Measurements from ENCODE around the gene ASPHD2.

Gene ASPHD2

GRCh38 chr22:26484360-26484706 lies 55.3 kb downstream of the ASPHD2 start:
- Histone ChIP-seq H3K4me3 (replicated peaks; ENCODE audit: insufficient read depth, low read length) (peak overlapping the region; percentile 84), H3K27ac (replicated peaks) (peak overlapping the region; percentile 49), H3K27me3 (ENCODE audit: insufficient read depth, poor library complexity, severe bottlenecking) (no peaks in the 10 kb centered on the region)
- peak in 1 of 2 experiments; percentile 47 for DNase-seq (ENCODE audit: low read depth in 1 of 2, low spot score in 1 of 2)
- TF ChIP-seq SPI1 (IDR thresholded peaks at IDR 0.05; ENCODE audit: borderline replicate concordance, low read depth) (no peak), GABPA (IDR thresholded peaks at IDR 0.05; ENCODE audit: low read depth) (no peak), REST (IDR thresholded peaks at IDR 0.05; ENCODE audit: insufficient replicate concordance, low read depth) (no peak), CTCF (IDR thresholded peaks at IDR 0.05; ENCODE audit: insufficient read depth, low read length) (no peak), POLR2AphosphoS5 (IDR thresholded peaks at IDR 0.05; ENCODE audit: low read depth) (no peak)

DNA sequence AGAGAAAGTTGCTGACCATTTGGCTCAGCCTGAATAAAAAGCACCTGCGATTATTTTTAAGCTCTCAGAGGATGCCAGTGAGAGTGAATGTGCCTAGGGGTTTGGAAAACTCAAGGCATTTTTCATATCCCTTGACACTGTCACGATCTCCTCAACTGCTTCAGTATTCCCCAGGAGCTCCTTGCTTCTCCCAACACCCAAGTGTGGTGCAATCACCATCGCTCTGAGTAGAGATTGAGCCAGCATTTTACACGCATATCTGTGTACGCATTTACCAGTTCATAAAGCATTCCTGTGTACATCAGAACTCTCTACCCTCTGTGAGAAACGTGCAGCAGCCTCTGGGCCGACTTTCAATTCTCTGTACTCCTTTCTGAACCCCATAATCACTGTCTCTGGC lies 56.0 kb downstream of the ASPHD2 start:
- TF ChIP-seq CTCF (IDR thresholded peaks at IDR 0.05; ENCODE audit: insufficient read depth, low read length): no peak
- no peak for TF ChIP-seq GABPA (IDR thresholded peaks at IDR 0.05; ENCODE audit: low read depth)
- TF ChIP-seq REST (IDR thresholded peaks at IDR 0.05; ENCODE audit: insufficient replicate concordance, low read depth): no peak
- TF ChIP-seq POLR2AphosphoS5 (IDR thresholded peaks at IDR 0.05; ENCODE audit: low read depth): no peak
- no peak for TF ChIP-seq SPI1 (IDR thresholded peaks at IDR 0.05; ENCODE audit: borderline replicate concordance, low read depth)

DNA sequence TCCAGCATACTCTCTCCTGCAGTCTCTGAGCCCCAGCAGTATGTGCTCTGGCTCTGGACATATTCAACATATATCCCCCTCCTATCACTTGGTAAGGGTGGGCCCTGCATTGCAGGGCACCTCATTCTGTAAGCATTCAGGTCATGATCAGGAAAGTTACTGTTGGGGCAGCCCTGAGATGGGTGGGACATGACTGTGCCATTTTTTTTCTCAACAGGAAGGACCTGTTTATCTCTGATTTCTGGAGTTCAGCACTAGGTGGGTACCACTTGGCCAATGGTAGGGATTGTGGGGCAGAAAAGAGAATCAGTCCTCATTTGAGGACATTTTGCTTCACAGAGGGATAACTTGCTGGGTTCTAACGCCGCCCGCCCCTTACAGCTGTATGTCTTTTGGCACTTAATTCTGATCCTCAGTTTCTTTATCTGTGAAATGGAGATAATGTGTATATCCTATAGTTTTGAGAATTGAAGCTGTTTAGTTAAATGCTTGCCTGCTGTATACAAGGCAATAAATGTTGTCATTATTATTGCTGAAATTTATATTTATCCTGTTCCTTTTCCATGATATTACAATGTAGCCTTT lies 56.8 kb downstream of the ASPHD2 start:
- TF ChIP-seq SPI1 (IDR thresholded peaks at IDR 0.05; ENCODE audit: borderline replicate concordance, low read depth) (no peak), CTCF (IDR thresholded peaks at IDR 0.05; ENCODE audit: insufficient read depth, low read length) (no peak), POLR2AphosphoS5 (IDR thresholded peaks at IDR 0.05; ENCODE audit: low read depth) (no peak), GABPA (IDR thresholded peaks at IDR 0.05; ENCODE audit: low read depth) (no peak), REST (IDR thresholded peaks at IDR 0.05; ENCODE audit: insufficient replicate concordance, low read depth) (no peak)
- no peak overlapping the region for H3K27ac ChIP-seq (replicated peaks)
- H3K4me3 ChIP-seq (replicated peaks; ENCODE audit: insufficient read depth, low read length): no peak overlapping the region
- no peak for DNase-seq (ENCODE audit: low read depth in 1 of 2, low spot score in 1 of 2)
- no peaks in the 10 kb centered on the region for H3K27me3 ChIP-seq (ENCODE audit: insufficient read depth, poor library complexity, severe bottlenecking)

More for the DNA sequence above, 56.0 kb downstream of the ASPHD2 start:
- H3K4me3 ChIP-seq (replicated peaks; ENCODE audit: insufficient read depth, low read length): no peak overlapping the region
- peak overlapping the region; percentile 49 for H3K27ac ChIP-seq (replicated peaks)
- H3K27me3 ChIP-seq (ENCODE audit: insufficient read depth, poor library complexity, severe bottlenecking): no peaks in the 10 kb centered on the region
- no peak for DNase-seq (ENCODE audit: low read depth in 1 of 2, low spot score in 1 of 2)
